GM04503 (cell line): ENCODE measurements around the gene SLC8A1.

ENCODE experiments used
- DNase-seq: peaks from one replicate; pipeline ENCODE4 v3.0.0-alpha.2; 2012; ENCODE audit warnings: low read depth

Gene SLC8A1

GRCh38 chr2:40451918-40452605 is at the start of gene SLC8A1:
Gene SLC8A1, minus strand, starts transcription at chr2:40452090.
- no peak for DNase-seq

DNA sequence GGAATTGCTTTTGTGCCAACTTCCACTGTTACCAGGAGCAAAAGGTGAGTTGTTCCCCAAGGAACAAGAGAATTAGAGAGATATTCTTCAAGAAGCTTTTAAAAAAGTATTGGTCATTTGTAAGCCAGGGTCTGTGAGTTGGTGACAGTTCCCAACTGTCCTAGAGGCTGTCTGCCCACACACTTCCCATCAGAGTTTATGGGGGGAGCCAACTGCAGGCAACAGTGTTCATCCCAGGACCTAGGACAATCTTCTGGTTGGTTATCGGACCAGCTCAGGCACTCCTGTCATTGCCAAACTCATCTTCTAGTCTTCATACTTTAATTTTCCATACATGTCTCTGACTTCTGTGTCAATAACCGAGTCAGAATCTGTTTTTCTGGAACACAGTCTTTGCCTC is 47.5 kb upstream of the SLC8A1 start:
- no peak for DNase-seq

DNA sequence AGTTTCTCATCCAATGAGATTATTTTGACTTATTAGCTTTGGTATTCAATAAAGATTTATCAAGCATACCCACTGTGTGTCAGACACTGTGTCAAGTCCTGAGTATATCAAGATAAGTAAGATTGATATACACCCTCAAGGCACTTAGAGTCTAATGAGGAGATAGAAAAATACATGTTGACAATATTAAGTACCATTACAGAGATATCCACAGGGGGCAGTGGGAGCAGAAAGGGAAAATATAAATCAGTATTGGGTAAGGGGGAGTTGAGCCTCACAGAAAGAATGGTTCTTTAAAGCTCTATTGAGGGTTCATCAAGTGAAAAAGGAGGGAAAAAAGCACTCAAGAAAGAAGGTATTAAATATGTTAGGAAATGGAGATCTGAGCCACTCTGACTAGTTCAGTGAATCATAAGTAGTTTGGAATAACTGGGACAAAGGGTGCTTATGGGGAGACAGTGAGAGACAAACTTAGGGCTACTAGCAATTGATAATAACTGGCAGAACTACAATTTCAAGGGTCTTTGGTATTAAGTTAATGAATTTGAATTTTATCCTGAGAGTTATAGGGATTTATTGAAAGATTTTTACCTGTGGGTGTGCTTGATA is 45.5 kb upstream of the SLC8A1 start:
- DNase-seq = no peak

DNA sequence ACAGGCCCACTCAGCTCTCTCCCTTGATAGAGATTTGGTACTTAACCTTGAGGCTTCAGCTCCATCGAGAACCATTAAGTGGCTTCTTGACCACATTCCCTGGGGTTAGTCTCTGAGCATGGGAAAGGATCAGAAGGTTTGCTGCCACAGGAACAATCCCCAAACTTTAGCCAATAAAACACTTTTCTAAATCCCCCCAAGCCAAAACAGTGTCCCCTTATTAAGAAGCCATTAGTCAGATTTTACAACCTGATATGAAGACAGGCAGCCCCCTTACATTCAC is 37.7 kb upstream of the SLC8A1 start:
- no peak for DNase-seq

DNA sequence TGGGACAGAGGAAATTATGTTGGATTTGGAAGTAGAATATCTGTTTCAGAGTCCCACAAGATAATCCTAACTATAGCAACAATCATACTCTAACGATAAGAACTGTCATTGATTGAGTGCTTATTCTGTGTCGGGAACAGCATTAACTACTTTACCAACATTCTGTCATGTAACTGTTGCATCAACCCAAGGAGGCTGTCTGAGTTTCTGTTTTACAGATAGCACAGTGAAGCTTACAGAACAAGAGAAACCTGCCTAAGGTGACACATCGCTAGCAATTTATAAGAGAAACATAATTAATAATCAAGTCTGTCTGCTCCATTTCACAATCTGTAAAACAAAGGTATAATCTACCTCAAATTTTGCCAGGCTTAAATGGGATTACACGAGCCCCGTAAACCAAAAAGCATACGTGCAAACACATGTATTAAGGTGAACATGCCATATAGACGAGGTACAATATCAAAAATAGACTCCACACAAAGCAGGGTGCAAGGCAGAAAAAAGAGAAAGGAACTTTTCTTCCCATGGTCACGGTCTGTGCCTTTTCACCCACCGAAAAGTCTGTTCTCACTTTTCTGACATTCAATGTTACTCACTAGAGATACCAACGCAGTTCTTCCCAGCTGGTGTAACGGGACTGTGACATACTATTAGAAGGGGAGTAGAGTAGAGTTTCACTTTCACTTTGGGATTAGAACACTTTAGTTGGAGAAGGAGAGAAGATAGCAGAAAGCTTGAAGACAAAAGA is 37.2 kb upstream of the SLC8A1 start:
- no peak for DNase-seq

DNA sequence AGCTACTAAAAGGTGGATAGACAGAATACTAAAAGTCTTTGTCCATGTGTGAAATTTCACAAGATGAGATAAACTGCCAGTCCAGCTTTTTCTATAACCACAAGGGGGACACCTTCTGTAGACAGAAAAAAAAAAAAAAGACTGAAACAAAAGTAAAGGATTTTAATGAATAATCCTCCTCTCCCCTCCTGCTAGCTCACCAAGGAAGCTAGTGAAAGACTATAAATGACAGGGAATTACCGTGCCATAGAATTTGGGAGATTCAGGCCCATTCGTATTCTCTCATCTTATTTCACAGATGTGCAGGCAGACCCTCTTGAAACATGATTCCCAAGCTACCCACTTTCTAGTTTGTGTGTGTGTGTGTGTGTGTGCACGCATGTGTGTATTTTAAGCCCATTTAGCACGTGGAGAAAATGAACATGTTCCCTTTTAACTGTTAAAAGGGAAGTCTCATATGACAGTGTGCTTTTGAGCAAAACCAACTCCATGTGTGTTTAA is 36.3 kb upstream of the SLC8A1 start:
- DNase-seq = peak; percentile 21

DNA sequence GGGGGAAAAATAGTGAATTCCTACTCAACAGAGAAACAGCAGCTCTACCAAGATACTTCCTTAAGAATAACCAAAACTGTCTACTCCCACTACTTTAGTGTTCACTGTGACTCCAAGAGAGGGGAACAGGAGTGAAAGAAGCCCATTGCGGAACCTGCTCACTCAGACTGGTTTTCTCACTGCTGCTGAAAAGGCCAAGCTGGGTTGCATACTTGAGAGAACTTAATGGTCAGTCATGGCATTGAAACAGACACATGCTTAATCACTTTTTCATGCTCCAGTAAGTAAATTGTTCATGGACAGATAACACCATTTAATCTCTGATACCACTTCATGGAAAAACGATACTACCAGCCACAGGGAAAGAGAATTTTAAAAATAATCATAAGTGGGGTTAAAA is 35.7 kb upstream of the SLC8A1 start:
- no peak for DNase-seq

DNA sequence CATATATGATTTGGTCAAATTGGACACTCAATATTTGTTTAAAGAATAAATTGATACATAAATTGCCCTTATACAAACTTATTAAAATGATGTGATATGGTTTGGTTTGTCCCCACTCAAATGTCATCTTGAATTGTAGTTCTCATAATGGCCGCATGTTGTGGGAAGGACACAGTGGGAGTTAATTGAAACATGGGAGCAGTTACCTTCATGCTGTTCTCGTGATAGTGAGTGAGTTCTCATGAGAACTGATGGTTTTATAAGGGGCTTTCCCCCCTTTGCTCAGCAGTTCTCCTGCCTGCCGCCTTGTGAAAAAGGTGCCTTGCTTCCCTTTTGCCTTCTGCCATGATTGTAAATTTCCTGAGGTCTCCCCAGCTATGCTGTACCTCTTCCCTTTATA is 34.0 kb upstream of the SLC8A1 start:
- no peak for DNase-seq

- DNase-seq = no peak
Measured at GRCh38 chr2:40485318-40485717, 33.4 kb upstream of the SLC8A1 start.

GRCh38 chr2:40483549-40484243 is 31.8 kb upstream of the SLC8A1 start:
- DNase-seq = no peak

- no peak for DNase-seq
Measured at GRCh38 chr2:40480596-40480995, 28.7 kb upstream of the SLC8A1 start.

GRCh38 chr2:40480073-40480472 is 28.2 kb upstream of the SLC8A1 start:
- DNase-seq = no peak

GRCh38 chr2:40477361-40477760 is 25.5 kb upstream of the SLC8A1 start:
- DNase-seq = no peak

DNA sequence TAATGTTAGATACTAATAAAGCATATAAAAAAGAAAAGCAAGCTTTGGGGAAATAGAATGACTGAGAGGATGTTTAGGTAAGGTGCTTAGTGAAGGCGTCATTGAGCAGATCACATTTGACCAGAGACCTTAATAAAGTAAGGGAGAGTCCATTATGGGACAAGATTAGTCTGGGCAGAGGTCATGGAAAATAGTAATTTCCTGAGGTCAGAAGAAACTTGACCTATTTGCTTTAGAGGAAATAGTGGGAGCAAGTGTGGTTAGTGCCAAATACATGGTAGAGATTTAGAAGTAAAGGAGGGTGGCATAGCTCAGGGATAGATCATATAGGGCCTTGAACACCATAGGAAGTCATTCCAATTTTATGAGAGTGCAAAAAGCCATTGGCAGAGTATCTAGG is 24.5 kb upstream of the SLC8A1 start:
- DNase-seq = no peak

DNA sequence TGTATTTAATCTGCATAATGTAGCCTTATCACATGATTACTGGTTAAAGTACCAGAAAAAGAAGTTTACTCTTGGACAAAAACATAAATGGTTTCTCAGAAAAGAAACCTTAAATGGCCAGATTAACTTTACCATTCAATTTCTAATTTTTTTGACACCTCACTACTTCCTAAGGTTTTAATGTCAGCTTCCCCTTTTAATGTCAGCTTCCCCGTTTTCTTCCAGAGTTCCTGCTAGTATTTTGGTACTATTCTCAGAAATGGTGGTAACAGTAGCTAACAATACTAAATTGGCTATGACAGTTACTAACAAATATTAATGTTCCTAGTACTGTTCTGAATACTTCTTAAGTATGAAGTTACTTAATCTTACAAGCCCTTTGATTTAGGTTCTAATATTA is 22.4 kb upstream of the SLC8A1 start:
- no peak for DNase-seq

GRCh38 chr2:40471866-40472265 is 20.0 kb upstream of the SLC8A1 start:
- no peak for DNase-seq

DNA sequence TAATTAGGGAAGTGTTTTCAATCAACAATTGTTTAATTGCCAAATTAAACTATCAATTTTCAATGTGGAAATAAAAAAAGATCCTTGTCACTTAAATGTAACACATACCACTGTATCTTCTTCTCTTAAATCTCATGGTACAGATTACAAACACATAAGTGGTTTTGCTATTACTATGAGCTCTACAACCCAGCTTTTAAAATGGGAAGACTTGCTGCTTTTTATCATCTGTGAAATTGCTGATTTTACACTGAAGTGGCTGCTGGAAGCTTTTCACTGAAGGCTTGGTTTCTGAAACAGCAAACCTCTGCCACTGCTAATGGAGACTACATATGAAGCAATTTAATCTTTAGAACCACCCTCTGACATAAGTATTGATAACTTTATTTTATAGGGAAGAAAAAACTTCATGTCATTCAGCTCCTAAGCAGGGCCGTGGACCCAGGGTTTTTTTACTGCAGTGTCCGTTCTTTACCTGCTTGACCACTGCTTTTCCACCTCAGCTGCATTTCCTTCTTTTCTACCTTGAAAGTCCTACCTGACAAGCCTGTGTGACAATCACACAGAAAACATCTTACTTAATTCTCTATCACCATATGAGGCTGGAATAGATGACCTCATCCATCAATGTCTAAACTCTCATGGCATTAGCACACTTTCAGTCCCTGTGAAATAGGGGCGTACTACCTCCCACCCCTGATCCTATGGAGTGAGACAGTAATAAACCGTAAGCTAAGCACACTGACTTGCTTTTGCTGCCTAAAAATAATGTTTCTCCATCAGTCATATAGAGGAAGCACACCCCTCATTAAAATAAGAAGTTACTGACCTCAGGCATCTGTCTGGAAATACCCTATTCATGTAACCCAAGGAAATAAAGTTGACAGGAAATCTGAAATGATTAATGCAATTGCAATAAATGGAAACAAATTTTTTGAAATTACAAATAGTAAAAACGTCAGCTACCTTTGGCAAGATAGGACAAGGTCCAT is 19.2 kb upstream of the SLC8A1 start:
- DNase-seq = no peak

GRCh38 chr2:40466935-40467572 is 15.2 kb upstream of the SLC8A1 start:
- DNase-seq = no peak

GRCh38 chr2:40466332-40466906 is 14.5 kb upstream of the SLC8A1 start:
- no peak for DNase-seq

- no peak for DNase-seq
Measured at GRCh38 chr2:40463112-40463511, 11.2 kb upstream of the SLC8A1 start.
